Gastrocnemius medialis (tissue), 4 donors: ENCODE measurements around the gene TMEM235. TPM values are rescaled to one million over a fixed set of nuclear protein-coding genes. Genes with fewer than 3 reads are reported as not detected.

Source experiments
- ATAC-seq, 2 donors: fragments of 150-250 bp; one replicate each; pipeline ENCODE4 v1.9.1; 2016
- DNase-seq, 2 donors: peaks; one replicate each; pipeline ENCODE4 v3.0.0-alpha.2; 2019
- H3K27ac ChIP-seq, 4 donors: fragments of 200-600 bp; sonication (generic); 1 replicate in 1 of 4; 2 replicates in 3 of 4; pipeline ENCODE4 v1.5.1; 2016 to 2018; ENCODE audit warnings: mild to moderate bottlenecking in 2 of 4, moderate library complexity in 1 of 4
- H3K27me3 ChIP-seq, 3 donors: fragments of 200-600 bp; sonication (generic) in 2 of 3; 1 replicate in 1 of 3; 2 replicates in 2 of 3; pipeline versions ENCODE4 v1.5.1 to v1.6.0; 2016 to 2019; ENCODE audit warnings: mild to moderate bottlenecking in 1 of 3, moderate library complexity in 1 of 3
- H3K36me3 ChIP-seq, 2 donors: fragments of 200-600 bp; sonication (generic) in 1 of 2; one replicate each; pipeline ENCODE4 v1.5.1; 2017 to 2018
- H3K4me1 ChIP-seq, 2 donors: fragments of 200-600 bp; sonication (generic) in 1 of 2; one replicate each; pipeline ENCODE4 v1.5.1; 2016 to 2017; ENCODE audit warnings: mild to moderate bottlenecking in 2 of 2
- H3K4me3 ChIP-seq, 4 donors: fragments of 200-600 bp; sonication (generic) in 3 of 4; 1 replicate in 1 of 4; 2 replicates in 3 of 4; pipeline ENCODE4 v1.5.1; 2016 to 2019; ENCODE audit warnings: mild to moderate bottlenecking in 2 of 4
- H3K9me3 ChIP-seq, 3 donors: fragments of 200-600 bp; sonication (generic) in 2 of 3; 1 replicate in 1 of 3; 2 replicates in 2 of 3; pipeline ENCODE4 v1.5.1; 2016 to 2019
- CTCF ChIP-seq, 5 experiments: fragments of 450-650 bp in 3 of 5; fragments of 200-600 bp in 2 of 5; sonication (generic) in 2 of 5; IDR thresholded peaks in 4 of 5; conservative IDR thresholded peaks in 1 of 5; 1 replicate in 4 of 5; 2 replicates in 1 of 5; pipeline ENCODE4 v1.5.1; 2016 to 2019; ENCODE audit warnings: antibody characterized with exemption in 5 of 5, mild to moderate bottlenecking in 3 of 5, moderate library complexity in 3 of 5
- POLR2A ChIP-seq, 2 donors: fragments of 450-650 bp; IDR thresholded peaks; one replicate each; pipeline ENCODE4 v1.6.1; 2017; ENCODE audit warnings: antibody characterized with exemption in 2 of 2, mild to moderate bottlenecking in 2 of 2, moderate library complexity in 2 of 2
- in situ Hi-C, 4 donors: fragments of 200-750 bp; cut with MboI; loops; one replicate each; pipeline versions ENCODE4 v1.15.0 to v1.8.0; 2017; ENCODE audit warnings: low sequenced_read_pairs in 4 of 4
- intact Hi-C: fragments of 100-400 bp; cut with DNase I; formaldehyde crosslinking; loops from one replicate; pipeline ENCODE4 v1.15.1; 2023; ENCODE audit warnings: low total_unique reads
- total RNA-seq, 4 donors: library from RNA; depleted of rRNA; stranded (reverse); fragments of >200 nt; gene quantifications; one replicate each; pipeline versions ENCODE4 v1.1.0 to v1.2.3, GENCODE V29; 2016

TMEM235 gene
- total RNA-seq, 4 donors from 2014 or later: not detected

DNA sequence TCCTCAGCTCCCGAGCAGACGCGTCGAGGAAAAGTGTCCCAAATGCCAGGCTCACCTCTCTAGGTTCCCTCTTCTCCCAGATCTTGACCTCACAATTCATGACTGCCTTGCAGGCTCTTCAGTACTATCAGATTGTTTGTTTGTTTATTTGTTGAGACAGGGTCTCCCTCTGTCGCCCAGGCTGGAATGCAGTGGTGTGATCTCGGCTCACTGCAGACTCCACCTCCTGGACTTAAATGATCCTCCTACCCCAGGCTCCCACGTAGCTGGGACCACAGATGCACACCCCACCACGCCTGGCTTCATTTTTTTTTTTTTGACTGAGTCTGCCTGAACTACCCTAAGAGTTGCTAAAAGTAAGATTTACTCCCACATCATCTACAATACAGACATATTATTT is 15.9 kb downstream of the TMEM235 start:
- TF ChIP-seq CTCF (IDR thresholded peaks at IDR 0.05 in 4 of 5, conservative IDR thresholded peaks at IDR 0.05 in 1 of 5) (no peak), POLR2A (IDR thresholded peaks at IDR 0.05) (no peak)

DNA sequence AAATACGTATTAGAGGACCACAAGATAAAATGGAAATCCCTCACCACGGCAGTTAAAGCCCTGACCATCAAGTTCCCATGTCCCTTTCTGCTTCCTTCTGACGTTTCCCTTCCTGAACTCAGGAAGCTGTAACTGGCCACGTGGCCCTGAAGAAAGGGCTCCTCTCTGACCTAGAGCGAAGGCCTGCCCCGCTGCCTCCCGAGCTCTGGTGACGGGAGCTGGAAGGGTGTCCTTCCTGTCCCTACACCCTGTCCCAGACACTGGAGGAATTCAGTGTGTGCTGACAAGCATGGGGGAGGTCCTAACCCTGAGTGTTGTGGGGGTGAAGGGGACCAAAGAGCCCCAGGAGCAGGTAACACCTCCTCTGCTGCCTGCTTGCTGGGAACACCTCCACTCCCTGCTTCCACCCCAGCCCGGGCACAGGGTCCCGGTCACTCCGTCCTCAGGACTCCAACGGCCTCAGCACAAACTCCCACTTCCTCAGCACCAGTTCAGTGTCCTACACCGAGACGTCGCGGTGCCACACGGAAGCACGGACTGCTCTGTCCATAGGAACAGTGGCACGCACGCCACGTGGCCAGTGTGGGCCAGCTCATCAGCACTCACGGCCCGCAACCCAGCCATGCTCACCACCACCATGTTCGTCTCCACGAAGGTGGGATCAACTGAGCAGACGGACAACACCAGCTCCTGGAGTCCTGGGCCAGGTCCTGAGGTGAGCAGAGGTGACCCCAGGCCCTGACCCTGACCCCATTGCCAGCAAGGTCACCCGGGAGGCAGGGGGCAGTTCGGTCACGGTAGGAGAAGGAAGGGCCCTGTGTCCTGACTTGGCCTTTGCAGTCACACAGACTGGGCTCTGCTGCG is 16.9 kb downstream of the TMEM235 start:
- in situ Hi-C loops: loop anchor here in 1 of 4 donors (10.0 kb wide), 1 partner anchor 133 kb away; no protein-coding TSS in a partner anchor
- ATAC-seq: peak in 1 of 2 donors; percentile 13
- H3K27ac ChIP-seq: peak overlapping the region in 2 of 4 donors; percentile 61 to 72
- TF ChIP-seq POLR2A (IDR thresholded peaks at IDR 0.05) (peak; percentile 19 to 53), CTCF (IDR thresholded peaks at IDR 0.05 in 4 of 5, conservative IDR thresholded peaks at IDR 0.05 in 1 of 5) (no peak)
- intact Hi-C loops: no loop called here
- no peaks in the 10 kb centered on the region for H3K36me3 ChIP-seq
- peak overlapping the region in 2 of 4 donors; percentile 13 to 33 for H3K4me3 ChIP-seq
- peaks cover 0 to 5% of the 10 kb centered on the region in 2 donors for H3K4me1 ChIP-seq
- H3K9me3 ChIP-seq: no peaks in the 10 kb centered on the region
- H3K27me3 ChIP-seq: no peaks in the 10 kb centered on the region
- no peak for DNase-seq

More for the DNA sequence above, 15.9 kb downstream of the TMEM235 start:
- intact Hi-C loops (no loop called here), in situ Hi-C loops (loop anchor here in 1 of 4 donors (10.0 kb wide), 1 partner anchor 133 kb away; no protein-coding TSS in a partner anchor)
- ATAC-seq (no peak), DNase-seq (no peak)
- H3K27me3 ChIP-seq: no peaks in the 10 kb centered on the region
- H3K27ac ChIP-seq: peak overlapping the region in 2 of 4 donors; percentile 58 to 72
- no peak overlapping the region for H3K4me3 ChIP-seq
- H3K9me3 ChIP-seq: no peaks in the 10 kb centered on the region
- H3K36me3 ChIP-seq: no peaks in the 10 kb centered on the region
- H3K4me1 ChIP-seq: peaks cover 0 to 5% of the 10 kb centered on the region in 2 donors

DNA sequence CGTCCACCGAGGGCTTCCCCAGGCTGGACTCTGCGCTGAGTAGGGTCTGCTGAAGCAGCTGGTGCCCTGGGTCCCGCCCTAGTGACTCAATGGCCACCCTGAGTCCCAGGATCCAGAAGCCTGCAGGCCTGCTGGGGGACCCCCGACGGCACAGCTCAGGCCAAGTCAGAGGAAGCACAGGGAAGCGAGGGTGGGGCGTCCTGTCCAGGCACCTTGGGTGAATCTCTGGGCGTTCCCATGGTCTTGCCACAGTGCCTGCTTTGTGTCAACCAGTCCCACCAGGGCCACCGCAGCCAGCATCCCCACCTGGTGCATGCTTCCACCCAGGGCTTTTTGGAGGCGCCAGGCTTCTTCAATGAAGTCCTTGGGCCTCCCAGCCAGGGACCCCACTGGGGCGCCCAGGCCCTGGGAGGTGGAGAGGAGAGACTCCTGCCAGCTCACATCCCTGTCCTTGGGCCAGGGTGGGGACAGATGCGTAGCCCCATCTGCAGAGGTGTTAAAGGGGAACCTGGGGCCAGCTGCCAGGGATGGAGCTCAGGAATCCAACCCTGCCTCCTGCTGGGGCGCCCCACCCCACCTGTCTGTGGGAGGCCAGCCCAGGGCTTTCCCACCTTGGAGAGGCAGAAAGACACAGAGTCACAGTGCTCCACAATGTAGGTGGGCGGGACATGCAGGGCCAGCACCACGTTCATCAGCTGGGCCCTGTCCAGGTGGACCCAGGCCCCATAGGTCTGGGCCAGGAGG is 17.8 kb downstream of the TMEM235 start:
- Histone ChIP-seq H3K4me1 (peaks cover 5% of the 10 kb centered on the region in 2 donors), H3K36me3 (no peaks in the 10 kb centered on the region), H3K27me3 (no peaks in the 10 kb centered on the region), H3K27ac (peak overlapping the region in 2 of 4 donors; percentile 61 to 72), H3K9me3 (no peaks in the 10 kb centered on the region), H3K4me3 (peak overlapping the region in 2 of 4 donors; percentile 13 to 33)
- in situ Hi-C loops: loop anchor here in 1 of 4 donors (10.0 kb wide), 1 partner anchor 134 kb away; no protein-coding TSS in a partner anchor
- ATAC-seq (no peak), DNase-seq (no peak)
- intact Hi-C loops: no loop called here
- no peak for TF ChIP-seq POLR2A (IDR thresholded peaks at IDR 0.05)
- no peak for TF ChIP-seq CTCF (IDR thresholded peaks at IDR 0.05 in 4 of 5, conservative IDR thresholded peaks at IDR 0.05 in 1 of 5)

DNA sequence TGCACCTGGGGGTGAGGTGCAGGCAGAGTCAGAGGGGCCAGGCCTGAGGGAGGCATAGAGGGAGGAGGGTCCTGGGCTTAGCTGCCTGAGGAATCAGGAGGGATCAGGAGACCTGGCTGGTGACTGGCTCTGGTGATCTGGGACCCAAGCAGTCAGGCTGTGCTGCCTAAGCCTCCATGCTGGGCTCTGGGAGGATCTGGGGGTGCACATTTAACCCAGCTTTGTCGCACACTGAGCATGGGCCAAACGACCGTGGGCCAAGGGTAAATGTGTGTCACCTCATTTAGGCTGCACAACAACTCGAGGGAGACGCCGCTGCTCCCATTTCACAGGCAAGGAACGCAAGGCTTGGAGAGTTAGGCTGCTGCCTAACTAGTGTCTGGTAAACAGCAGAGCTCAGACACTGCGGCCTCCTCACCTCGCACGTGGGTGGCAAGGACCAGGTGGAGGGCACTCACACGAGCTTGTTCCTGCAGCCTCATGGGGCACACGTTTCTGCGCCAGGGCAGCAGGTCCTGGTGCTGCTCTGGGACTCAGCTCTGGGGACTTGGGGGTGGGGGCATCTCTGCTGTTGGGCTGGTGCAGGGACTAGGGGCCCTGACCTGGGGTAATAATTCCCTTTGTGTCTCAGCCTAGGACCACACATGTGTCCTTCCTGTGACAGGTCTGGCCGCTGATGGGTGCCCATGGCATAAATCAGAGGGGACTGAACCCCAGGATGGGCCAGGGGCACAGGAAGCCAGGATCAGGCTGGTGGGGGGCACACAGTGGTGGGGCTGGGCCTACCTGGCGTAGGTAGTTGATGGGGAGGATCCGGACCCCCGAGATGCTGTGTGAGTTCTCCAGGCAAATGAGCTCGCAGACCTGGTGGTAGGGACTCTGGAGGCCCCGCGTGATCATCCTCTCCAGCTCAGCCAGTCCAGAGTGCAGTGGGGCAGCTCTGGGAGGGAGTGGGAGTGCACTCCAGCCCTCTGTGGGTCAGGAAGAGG is 18.7 kb downstream of the TMEM235 start:
- H3K9me3 ChIP-seq: no peaks in the 10 kb centered on the region
- no peak for ATAC-seq
- H3K27ac ChIP-seq: peak overlapping the region in 2 of 4 donors; percentile 61 to 72
- no peak for TF ChIP-seq POLR2A (IDR thresholded peaks at IDR 0.05)
- TF ChIP-seq CTCF (IDR thresholded peaks at IDR 0.05 in 4 of 5, conservative IDR thresholded peaks at IDR 0.05 in 1 of 5): no peak
- peaks cover 5% of the 10 kb centered on the region in 2 donors for H3K4me1 ChIP-seq
- peak overlapping the region in 2 of 4 donors; percentile 13 to 33 for H3K4me3 ChIP-seq
- H3K27me3 ChIP-seq: no peaks in the 10 kb centered on the region
- DNase-seq: no peak
- intact Hi-C loops (loop anchor here (5.0 kb wide), 1 partner anchor 73 kb away; no protein-coding TSS in a partner anchor), in situ Hi-C loops (loop anchor here in 1 of 4 donors (10.0 kb wide), 1 partner anchor 135 kb away; no protein-coding TSS in a partner anchor)
- no peaks in the 10 kb centered on the region for H3K36me3 ChIP-seq
